Measurements from ENCODE around the gene GART.

DNA sequence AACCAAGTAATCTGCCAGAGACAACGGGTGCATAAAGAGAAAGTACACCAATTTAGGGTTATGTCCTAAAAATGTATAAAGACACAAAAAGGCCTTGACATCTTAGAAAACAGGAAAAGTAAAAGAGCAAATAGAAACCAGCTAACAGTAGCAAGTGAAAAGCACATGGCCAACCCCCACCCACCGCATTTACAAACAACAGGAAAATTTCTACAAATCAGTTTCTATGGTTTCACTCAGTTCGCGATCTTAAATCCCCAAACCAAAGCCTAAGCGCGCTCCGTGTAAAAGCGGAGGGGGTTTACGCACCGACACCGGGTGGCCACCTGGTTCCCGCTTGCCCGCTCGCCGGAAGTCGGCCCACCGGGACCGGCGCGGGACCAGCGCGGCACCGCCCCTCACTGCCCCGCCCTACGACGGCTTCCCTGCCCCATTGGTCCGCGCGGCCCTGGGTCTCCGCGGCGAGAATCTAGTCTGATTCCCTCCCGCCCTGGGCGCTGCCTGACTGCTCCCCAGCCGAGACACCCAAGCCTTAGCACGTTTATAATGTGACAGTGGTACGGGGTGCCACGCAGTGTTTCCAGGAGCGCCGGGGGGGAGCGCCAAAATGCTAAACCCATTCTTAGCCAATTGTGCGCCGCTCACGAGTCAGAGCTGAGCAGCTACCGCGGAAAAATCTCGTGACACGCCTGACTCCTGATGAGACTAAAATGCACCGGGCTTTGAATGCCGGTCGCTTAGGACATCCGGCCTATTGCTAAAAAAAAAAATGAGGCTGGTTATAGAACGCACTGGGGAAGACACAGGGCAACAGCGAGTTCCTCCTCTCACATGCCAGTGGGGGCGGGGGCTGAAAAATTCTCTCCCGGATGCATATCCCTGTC, at the start of gene GART:
- peak; percentile 57 for TF ChIP-seq POLR2A (IDR thresholded peaks at IDR 0.05)
- TF ChIP-seq, protein P1, sequence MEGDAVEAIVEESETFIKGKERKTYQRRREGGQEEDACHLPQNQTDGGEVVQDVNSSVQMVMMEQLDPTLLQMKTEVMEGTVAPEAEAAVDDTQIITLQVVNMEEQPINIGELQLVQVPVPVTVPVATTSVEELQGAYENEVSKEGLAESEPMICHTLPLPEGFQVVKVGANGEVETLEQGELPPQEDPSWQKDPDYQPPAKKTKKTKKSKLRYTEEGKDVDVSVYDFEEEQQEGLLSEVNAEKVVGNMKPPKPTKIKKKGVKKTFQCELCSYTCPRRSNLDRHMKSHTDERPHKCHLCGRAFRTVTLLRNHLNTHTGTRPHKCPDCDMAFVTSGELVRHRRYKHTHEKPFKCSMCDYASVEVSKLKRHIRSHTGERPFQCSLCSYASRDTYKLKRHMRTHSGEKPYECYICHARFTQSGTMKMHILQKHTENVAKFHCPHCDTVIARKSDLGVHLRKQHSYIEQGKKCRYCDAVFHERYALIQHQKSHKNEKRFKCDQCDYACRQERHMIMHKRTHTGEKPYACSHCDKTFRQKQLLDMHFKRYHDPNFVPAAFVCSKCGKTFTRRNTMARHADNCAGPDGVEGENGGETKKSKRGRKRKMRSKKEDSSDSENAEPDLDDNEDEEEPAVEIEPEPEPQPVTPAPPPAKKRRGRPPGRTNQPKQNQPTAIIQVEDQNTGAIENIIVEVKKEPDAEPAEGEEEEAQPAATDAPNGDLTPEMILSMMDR (IDR thresholded peaks at IDR 0.05): no peak
